Nephron (organoid): ENCODE measurements around the gene ADAMTS2.

ENCODE experiments used
- H3K27ac Mint-ChIP-seq, 3 experiments: 2 replicates each; pipeline ENCODE4 v1.8.0; 2020; ENCODE audit warnings: mixed read lengths in 3 of 3, mild to moderate bottlenecking in 2 of 3, moderate library complexity in 1 of 3
- H3K27me3 Mint-ChIP-seq: 2 replicates; pipeline ENCODE4 v1.8.0; 2021; ENCODE audit warnings: low read depth, mild to moderate bottlenecking, moderate library complexity, mixed read lengths
- H3K36me3 Mint-ChIP-seq: 2 replicates; pipeline ENCODE4 v1.8.0; 2020; ENCODE audit warnings: low read depth, mixed read lengths
- H3K4me1 Mint-ChIP-seq: 2 replicates; pipeline ENCODE4 v1.8.0; 2020; ENCODE audit warnings: mixed read lengths
- H3K4me3 Mint-ChIP-seq, 3 experiments: 2 replicates each; pipeline ENCODE4 v1.8.0; 2020; ENCODE audit warnings: mild to moderate bottlenecking in 3 of 3, mixed read lengths in 3 of 3, moderate library complexity in 2 of 3
- H3K9me3 Mint-ChIP-seq: 2 replicates; pipeline ENCODE4 v1.8.0; 2020; ENCODE audit warnings: mixed read lengths
- CTCF ChIP-seq, 3 experiments: fragments of 200-600 bp; sonication (generic); IDR thresholded peaks; one replicate each; pipeline ENCODE4 v1.5.0; 2021; ENCODE audit warnings: antibody characterized with exemption in 3 of 3; ENCODE audit not compliant: unreplicated experiment in 3 of 3

Gene ADAMTS2

GRCh38 chr5:179152941-179153340 lies 192.3 kb downstream of the ADAMTS2 start:
- Mint-ChIP-seq H3K36me3 (no peaks in the 10 kb centered on the region), H3K4me1 (no peaks in the 10 kb centered on the region), H3K9me3 (no peaks in the 10 kb centered on the region), H3K27me3 (peaks cover 3% of the 10 kb centered on the region), H3K27ac (no peak overlapping the region), H3K4me3 (no peak overlapping the region)
- TF ChIP-seq CTCF (IDR thresholded peaks at IDR 0.05; ENCODE audit: unreplicated experiment in 3 of 3), result no peak

GRCh38 chr5:179152144-179152895 lies 192.9 kb downstream of the ADAMTS2 start:
- H3K27ac Mint-ChIP-seq, result no peak overlapping the region
- H3K4me1 Mint-ChIP-seq, result no peaks in the 10 kb centered on the region
- peaks cover 3% of the 10 kb centered on the region for H3K27me3 Mint-ChIP-seq
- H3K9me3 Mint-ChIP-seq, result no peaks in the 10 kb centered on the region
- H3K36me3 Mint-ChIP-seq, result no peaks in the 10 kb centered on the region
- H3K4me3 Mint-ChIP-seq, result no peak overlapping the region
- TF ChIP-seq CTCF (IDR thresholded peaks at IDR 0.05; ENCODE audit: unreplicated experiment in 3 of 3), result no peak

GRCh38 chr5:179151286-179152118 lies 193.8 kb downstream of the ADAMTS2 start:
- Mint-ChIP-seq H3K36me3 (no peaks in the 10 kb centered on the region), H3K4me3 (no peak overlapping the region), H3K27ac (no peak overlapping the region), H3K4me1 (no peaks in the 10 kb centered on the region), H3K27me3 (peaks cover 3% of the 10 kb centered on the region), H3K9me3 (no peaks in the 10 kb centered on the region)
- TF ChIP-seq CTCF (IDR thresholded peaks at IDR 0.05; ENCODE audit: unreplicated experiment in 3 of 3), result no peak

GRCh38 chr5:179150011-179150410 lies 195.2 kb downstream of the ADAMTS2 start:
- Mint-ChIP-seq H3K4me3 (no peak overlapping the region), H3K27ac (no peak overlapping the region), H3K9me3 (no peaks in the 10 kb centered on the region), H3K4me1 (no peaks in the 10 kb centered on the region), H3K36me3 (no peaks in the 10 kb centered on the region), H3K27me3 (peaks cover 3% of the 10 kb centered on the region)
- TF ChIP-seq CTCF (IDR thresholded peaks at IDR 0.05; ENCODE audit: unreplicated experiment in 3 of 3), result no peak

- Mint-ChIP-seq H3K27ac (no peak overlapping the region), H3K4me3 (no peak overlapping the region), H3K9me3 (no peaks in the 10 kb centered on the region), H3K27me3 (peaks cover 3% of the 10 kb centered on the region), H3K4me1 (no peaks in the 10 kb centered on the region), H3K36me3 (no peaks in the 10 kb centered on the region)
- no peak for TF ChIP-seq CTCF (IDR thresholded peaks at IDR 0.05; ENCODE audit: unreplicated experiment in 3 of 3)
Measured at GRCh38 chr5:179149278-179149677, 196.0 kb downstream of the ADAMTS2 start.
